K562 (cell line): ENCODE data around the gene GPX5. TPM values are rescaled to one million over a fixed set of nuclear protein-coding genes. Genes with fewer than 3 reads are reported as not detected.

Source experiments
- CBFA2T2 ChIP-seq: fragments of 450-650 bp; conservative IDR thresholded peaks from 2 replicates; pipeline ENCODE4 v1.6.1; 2017; ENCODE audit warnings: mild to moderate bottlenecking
- CREB1 ChIP-seq, 2 experiments: sonication (generic) in 1 of 2; formaldehyde crosslinking in 1 of 2; IDR thresholded peaks; 2 replicates each; pipeline versions ENCODE4 v1.6.1 to v1.8.0; 2012 to 2022; ENCODE audit warnings: inconsistent platforms in 1 of 2, mild to moderate bottlenecking in 1 of 2, missing genetic modification reagents in 1 of 2, moderate library complexity in 1 of 2
- KAT7 ChIP-seq: sonication (generic); formaldehyde crosslinking; IDR thresholded peaks from 2 replicates; pipeline ENCODE4 v1.8.0; 2022; ENCODE audit warnings: missing genetic modification reagents, mild to moderate bottlenecking, borderline replicate concordance
- MEF2D ChIP-seq: conservative IDR thresholded peaks from 2 replicates; pipeline ENCODE4 v1.6.1; 2016; ENCODE audit warnings: low read depth, missing genetic modification characterization, missing compliant biosample characterization
- MYBL2 ChIP-seq, 2 experiments: fragments of 450-650 bp in 1 of 2; sonication (generic) in 1 of 2; formaldehyde crosslinking in 1 of 2; IDR thresholded peaks; 2 replicates each; pipeline versions ENCODE4 v1.6.1 to v1.8.1; 2017 to 2022; ENCODE audit warnings: borderline replicate concordance in 1 of 2, inconsistent platforms in 1 of 2, low read depth in 1 of 2, mild to moderate bottlenecking in 1 of 2, missing genetic modification reagents in 1 of 2, moderate library complexity in 1 of 2
- PYGO2 ChIP-seq: fragments of 450-650 bp; IDR thresholded peaks from 2 replicates; pipeline ENCODE4 v1.6.1; 2016; ENCODE audit warnings: mild to moderate bottlenecking, missing genetic modification characterization, moderate library complexity, missing compliant biosample characterization
- RAD21 ChIP-seq, 2 experiments: fragments of 250-450 bp in 1 of 2; fragments of 450-650 bp in 1 of 2; sonication (Bioruptor Pico) in 1 of 2; formaldehyde crosslinking in 1 of 2; IDR thresholded peaks in 1 of 2; conservative IDR thresholded peaks in 1 of 2; 2 replicates each; pipeline versions ENCODE4 v1.4.0 to v1.8.0; 2020 to 2022; ENCODE audit warnings: mild to moderate bottlenecking in 2 of 2, moderate library complexity in 1 of 2
- SAFB2 ChIP-seq: fragments of 200-400 bp; formaldehyde crosslinking; IDR thresholded peaks from 2 replicates; pipeline ENCODE4 v1.6.1; 2018; ENCODE audit warnings: borderline replicate concordance, low read length, low read depth, moderate library complexity; ENCODE audit not compliant: severe bottlenecking
- SLC30A9 ChIP-seq: fragments of 250-450 bp; sonication (Bioruptor Pico); IDR thresholded peaks from 2 replicates; pipeline ENCODE4 v1.8.0; 2022; ENCODE audit warnings: mild to moderate bottlenecking, moderate library complexity
- polyA plus RNA-seq, 8 experiments: library from polyadenylated mRNA; depleted of rRNA in 4 of 8; stranded (reverse) in 5 of 8; unstranded in 3 of 8; fragments of >200 nt; fragmentation: Nextera tagmentation in 2 of 8; fragmentation: Illumina TruSeq in 1 of 8; extraction: Ambion mirVana in 2 of 8; extraction: Trizol in 1 of 8; gene quantifications; 2 replicates each; pipeline versions ENCODE4 v1.2.1 to v1.2.3, GENCODE V29; 2011 to 2014; ENCODE audit warnings: inconsistent platforms in 1 of 8, missing spikeins in 1 of 8
- total RNA-seq, 7 experiments: library from RNA; depleted of rRNA in 6 of 7; stranded (reverse); fragments of >200 nt in 6 of 7; fragmentation: Illumina TruSeq in 2 of 7; extraction: Trizol in 2 of 7; gene quantifications; 2 replicates each; pipeline versions ENCODE4 v1.2.1 to v1.2.3, GENCODE V29; 2011 to 2021; ENCODE audit warnings: low replicate concordance in 1 of 7
- TF ChIP-seq, protein P1 (sequence below): sonication (generic); formaldehyde crosslinking; IDR thresholded peaks from 2 replicates; pipeline ENCODE4 v1.8.0; 2023; ENCODE audit warnings: mild to moderate bottlenecking, missing genetic modification reagents
- TF ChIP-seq, protein P2 (sequence below): fragments of 450-650 bp; formaldehyde crosslinking; conservative IDR thresholded peaks from 2 replicates; pipeline ENCODE4 v1.4.0; 2022; ENCODE audit warnings: mild to moderate bottlenecking, missing genetic modification characterization
- TF ChIP-seq, protein P3 (sequence below), 3 experiments: fragments of 200-800 bp in 1 of 3; sonication (Bioruptor generic) in 1 of 3; sonication (generic) in 1 of 3; formaldehyde crosslinking in 1 of 3; IDR thresholded peaks; 2 replicates each; pipeline versions ENCODE4 v1.6.1 to v1.8.0; 2016 to 2022; ENCODE audit warnings: mild to moderate bottlenecking in 2 of 3, missing compliant biosample characterization in 2 of 3, missing genetic modification characterization in 2 of 3, missing genetic modification reagents in 1 of 3

GPX5 gene
- total and polyA plus RNA-seq, 9 of the 15 experiments (the other 6 are each of a cell fraction or from before 2014, with no cell fraction given) = 0.07 to 0.18 (median 0.15) TPM; not detected in 6

DNA sequence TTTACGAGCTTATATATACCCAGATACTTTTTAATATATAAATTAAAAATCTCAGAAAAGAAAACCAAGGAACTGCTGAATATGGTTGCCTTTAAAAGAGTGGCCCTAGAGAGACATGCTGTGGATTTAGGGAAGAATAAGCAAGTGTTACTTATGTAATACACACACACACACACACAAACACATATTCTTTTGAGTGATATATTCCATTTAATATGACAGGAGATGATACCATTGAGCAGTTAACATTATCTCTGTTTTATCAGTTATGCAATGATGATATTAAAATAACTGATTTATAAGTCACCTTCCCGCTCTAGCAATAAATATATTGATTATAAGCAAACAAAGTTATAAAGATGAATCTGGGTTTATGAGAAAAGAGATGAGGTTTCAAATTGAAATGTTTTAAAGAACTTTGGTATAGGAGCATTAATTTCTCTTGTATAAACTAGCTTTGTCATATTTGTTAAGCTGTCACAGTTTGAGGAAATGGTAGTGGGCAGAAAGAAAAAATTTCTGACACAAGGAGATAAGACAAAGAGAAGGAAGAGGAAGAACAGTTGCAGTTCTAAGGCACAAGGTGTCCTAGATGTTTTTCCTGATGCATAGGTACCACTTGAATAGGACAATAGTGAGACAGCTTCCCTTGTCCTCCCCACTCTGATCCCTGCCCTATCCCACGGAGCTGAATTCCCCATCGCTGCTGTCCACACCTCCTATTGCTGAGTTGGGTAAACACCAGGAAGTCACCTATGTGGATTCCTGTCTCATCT, 26.4 kb downstream of the GPX5 start (continued):
- TF ChIP-seq MYBL2 (IDR thresholded peaks at IDR 0.05; ENCODE audit: low read depth) = no peak
- no peak for TF ChIP-seq MYBL2 (CRISPR knock-in tag; IDR thresholded peaks at IDR 0.05; ENCODE audit: borderline replicate concordance)
- TF ChIP-seq, protein P1, sequence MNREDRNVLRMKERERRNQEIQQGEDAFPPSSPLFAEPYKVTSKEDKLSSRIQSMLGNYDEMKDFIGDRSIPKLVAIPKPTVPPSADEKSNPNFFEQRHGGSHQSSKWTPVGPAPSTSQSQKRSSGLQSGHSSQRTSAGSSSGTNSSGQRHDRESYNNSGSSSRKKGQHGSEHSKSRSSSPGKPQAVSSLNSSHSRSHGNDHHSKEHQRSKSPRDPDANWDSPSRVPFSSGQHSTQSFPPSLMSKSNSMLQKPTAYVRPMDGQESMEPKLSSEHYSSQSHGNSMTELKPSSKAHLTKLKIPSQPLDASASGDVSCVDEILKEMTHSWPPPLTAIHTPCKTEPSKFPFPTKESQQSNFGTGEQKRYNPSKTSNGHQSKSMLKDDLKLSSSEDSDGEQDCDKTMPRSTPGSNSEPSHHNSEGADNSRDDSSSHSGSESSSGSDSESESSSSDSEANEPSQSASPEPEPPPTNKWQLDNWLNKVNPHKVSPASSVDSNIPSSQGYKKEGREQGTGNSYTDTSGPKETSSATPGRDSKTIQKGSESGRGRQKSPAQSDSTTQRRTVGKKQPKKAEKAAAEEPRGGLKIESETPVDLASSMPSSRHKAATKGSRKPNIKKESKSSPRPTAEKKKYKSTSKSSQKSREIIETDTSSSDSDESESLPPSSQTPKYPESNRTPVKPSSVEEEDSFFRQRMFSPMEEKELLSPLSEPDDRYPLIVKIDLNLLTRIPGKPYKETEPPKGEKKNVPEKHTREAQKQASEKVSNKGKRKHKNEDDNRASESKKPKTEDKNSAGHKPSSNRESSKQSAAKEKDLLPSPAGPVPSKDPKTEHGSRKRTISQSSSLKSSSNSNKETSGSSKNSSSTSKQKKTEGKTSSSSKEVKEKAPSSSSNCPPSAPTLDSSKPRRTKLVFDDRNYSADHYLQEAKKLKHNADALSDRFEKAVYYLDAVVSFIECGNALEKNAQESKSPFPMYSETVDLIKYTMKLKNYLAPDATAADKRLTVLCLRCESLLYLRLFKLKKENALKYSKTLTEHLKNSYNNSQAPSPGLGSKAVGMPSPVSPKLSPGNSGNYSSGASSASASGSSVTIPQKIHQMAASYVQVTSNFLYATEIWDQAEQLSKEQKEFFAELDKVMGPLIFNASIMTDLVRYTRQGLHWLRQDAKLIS (CRISPR knock-in tag) = no peak; the same call in 1 of the 2 replicates
- no peak for TF ChIP-seq PYGO2 (tag)
- TF ChIP-seq CREB1 (IDR thresholded peaks at IDR 0.05) = no peak
- 0 out of 2 replicates have a peak, but pooled peaks have one; percentile 32 for TF ChIP-seq CREB1 (CRISPR knock-in tag; IDR thresholded peaks at IDR 0.05)
- TF ChIP-seq SLC30A9 (CRISPR knock-in tag) = no peak
- TF ChIP-seq, protein P2, sequence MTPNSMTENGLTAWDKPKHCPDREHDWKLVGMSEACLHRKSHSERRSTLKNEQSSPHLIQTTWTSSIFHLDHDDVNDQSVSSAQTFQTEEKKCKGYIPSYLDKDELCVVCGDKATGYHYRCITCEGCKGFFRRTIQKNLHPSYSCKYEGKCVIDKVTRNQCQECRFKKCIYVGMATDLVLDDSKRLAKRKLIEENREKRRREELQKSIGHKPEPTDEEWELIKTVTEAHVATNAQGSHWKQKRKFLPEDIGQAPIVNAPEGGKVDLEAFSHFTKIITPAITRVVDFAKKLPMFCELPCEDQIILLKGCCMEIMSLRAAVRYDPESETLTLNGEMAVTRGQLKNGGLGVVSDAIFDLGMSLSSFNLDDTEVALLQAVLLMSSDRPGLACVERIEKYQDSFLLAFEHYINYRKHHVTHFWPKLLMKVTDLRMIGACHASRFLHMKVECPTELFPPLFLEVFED (CRISPR knock-in tag) = no peak
- TF ChIP-seq MEF2D = no peak
- no peak; the same call in 1 of the 2 replicates for TF ChIP-seq CBFA2T2
- TF ChIP-seq SAFB2 = no peak
- TF ChIP-seq, protein P3, sequence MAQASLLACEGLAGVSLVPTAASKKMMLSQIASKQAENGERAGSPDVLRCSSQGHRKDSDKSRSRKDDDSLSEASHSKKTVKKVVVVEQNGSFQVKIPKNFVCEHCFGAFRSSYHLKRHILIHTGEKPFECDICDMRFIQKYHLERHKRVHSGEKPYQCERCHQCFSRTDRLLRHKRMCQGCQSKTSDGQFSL (CRISPR knock-in tag; IDR thresholded peaks at IDR 0.05) = no peak
- TF ChIP-seq, protein P3 (tag; IDR thresholded peaks at IDR 0.05) = no peak
- no peak for TF ChIP-seq RAD21 (CRISPR knock-in tag; conservative IDR thresholded peaks at IDR 0.05 in 1 of 2, IDR thresholded peaks at IDR 0.05 in 1 of 2)
- TF ChIP-seq KAT7 = 0 out of 2 replicates have a peak, but pooled peaks have one; percentile 26
